GM20000 (cell line): ENCODE measurements around the gene GNG8.

Experiments used
- DNase-seq: peaks from one replicate; pipeline ENCODE4 v3.0.0; 2012; ENCODE audit warnings: low spot score
- TF ChIP-seq, protein P1 (sequence below): IDR thresholded peaks from 2 replicates; pipeline ENCODE4 v1.5.1; 2012; ENCODE audit warnings: mild to moderate bottlenecking, control low read depth; ENCODE audit errors: extremely low read depth, missing control alignments

GNG8 gene

DNA sequence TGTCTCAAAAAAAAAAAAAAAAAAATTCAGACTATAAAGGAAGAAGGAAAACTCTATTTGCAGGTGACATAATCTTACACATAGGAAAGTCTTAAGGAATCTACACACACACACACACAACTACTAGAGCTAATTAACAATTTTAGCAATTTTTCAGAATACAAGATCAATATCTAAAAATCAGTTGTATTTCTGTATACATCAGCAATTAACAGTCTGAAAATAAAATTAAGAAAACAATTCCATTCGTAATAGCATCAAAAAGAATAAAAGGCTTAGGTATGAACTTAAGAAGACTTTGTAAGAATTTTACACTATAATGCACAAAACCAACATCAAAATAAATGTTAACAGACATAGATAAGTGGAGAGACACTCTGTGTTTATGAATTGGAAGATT lies 50.5 kb downstream of the GNG8 start:
- no peak for DNase-seq
- TF ChIP-seq, protein P1, sequence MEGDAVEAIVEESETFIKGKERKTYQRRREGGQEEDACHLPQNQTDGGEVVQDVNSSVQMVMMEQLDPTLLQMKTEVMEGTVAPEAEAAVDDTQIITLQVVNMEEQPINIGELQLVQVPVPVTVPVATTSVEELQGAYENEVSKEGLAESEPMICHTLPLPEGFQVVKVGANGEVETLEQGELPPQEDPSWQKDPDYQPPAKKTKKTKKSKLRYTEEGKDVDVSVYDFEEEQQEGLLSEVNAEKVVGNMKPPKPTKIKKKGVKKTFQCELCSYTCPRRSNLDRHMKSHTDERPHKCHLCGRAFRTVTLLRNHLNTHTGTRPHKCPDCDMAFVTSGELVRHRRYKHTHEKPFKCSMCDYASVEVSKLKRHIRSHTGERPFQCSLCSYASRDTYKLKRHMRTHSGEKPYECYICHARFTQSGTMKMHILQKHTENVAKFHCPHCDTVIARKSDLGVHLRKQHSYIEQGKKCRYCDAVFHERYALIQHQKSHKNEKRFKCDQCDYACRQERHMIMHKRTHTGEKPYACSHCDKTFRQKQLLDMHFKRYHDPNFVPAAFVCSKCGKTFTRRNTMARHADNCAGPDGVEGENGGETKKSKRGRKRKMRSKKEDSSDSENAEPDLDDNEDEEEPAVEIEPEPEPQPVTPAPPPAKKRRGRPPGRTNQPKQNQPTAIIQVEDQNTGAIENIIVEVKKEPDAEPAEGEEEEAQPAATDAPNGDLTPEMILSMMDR = no peak
